Activated CD4-positive, alpha-beta T cell treated with anti-CD3 and anti-CD28 coated beads, Interleukin-2, amount 50 U/mL, for 24 hours (primary cell): ENCODE data around the gene IL22.
A peak's percentile ranks its signal among the peaks of the same experiment; 100 is the strongest.
"Not testable (repeated sequence)": the region's sequence is repeated elsewhere in the genome, so short reads cannot be mapped to it uniquely, and the experiment has no call there.

Source experiments
- DNase-seq, 2 donors: peaks; one replicate each; pipeline ENCODE4 v3.0.0-alpha.2; 2020; ENCODE audit warnings: low read depth in 1 of 2, low spot score in 1 of 2

IL22 gene

DNA sequence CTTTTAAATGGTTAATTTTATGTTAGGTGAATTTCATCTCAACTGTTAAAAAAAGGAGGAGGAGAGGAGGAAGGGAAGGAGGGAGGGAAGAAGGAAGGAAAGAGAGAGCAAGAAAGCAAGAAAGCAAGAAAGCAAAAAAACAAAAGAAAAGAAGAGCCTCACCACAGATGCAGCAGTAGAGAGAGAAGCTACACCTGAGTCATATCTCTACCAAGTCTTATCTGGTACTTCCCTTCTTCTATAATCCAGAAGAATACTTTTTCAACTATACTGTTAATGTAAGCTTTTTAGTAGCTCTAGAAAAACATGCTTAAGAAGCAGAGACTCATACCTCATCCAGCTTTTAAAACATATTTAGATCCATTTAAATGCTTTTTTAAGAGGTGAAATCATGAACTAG, 22.2 kb downstream of the IL22 start:
- no peak for DNase-seq

DNA sequence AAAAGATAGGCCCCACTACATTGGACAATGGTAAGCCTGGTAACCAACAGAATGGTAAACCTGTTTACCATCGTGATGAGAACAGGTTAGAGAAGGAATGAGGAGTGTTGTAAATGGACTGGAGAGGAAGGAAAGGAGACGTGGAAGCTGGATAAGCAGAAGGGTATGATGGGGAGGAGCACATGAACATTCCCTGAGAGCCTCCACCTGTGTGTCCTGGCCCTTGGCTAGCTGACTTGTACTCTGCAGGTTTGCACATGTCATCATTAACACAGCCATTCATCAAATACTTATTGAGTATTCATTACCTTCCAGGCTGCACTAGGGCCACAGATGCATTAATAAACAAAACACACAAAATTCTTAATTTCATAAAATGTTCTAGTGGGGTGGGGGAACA, 23.4 kb downstream of the IL22 start:
- DNase-seq = no peak

GRCh38 chr12:68227356-68227755, 26.0 kb downstream of the IL22 start:
- no peak for DNase-seq

DNA sequence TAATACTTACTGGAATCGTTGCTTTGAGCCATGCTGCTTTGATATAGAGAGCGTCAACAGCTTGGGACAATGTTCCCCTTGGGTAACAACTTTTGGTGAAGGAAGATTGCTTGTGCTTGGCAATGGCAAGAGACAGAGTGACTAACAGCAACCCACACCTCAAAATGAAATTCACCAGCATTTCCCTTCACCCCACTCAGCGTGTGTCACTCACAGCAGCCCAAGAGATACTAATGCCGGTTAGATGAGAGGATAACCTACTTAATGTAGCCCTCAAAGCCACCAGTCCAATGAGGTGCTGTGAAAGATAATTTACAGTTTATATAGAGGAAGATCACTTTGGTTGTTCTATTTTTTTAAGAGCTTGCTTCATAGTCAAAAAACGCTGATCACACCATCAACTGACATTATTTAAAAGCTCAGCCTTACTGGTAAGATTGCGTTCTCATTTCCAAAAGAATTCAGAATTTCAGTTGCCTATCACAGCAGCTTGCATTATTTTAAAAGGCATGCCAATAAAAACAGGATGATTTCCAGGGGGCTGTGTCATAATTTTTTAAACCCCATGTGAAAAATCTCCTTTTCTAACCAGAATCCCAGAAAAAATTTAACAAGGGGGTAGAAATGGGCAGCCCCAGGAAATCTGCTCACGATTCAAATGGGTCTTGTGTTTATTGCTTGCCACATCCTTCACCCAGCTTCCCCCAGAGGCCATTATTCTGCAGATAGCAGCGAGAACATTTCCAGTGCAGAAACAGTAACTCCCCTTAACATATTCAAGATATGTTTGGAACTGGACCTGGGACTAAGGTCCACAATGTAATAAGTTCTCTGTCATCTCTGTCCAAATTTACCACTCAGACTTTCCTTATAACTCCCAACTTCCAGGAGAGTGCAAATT, 27.6 kb downstream of the IL22 start, which contains the start of gene IL26:
Gene IL26 (minus strand): TSS at position 235 of the 901 bp plus-strand sequence. CDS start 54 bp downstream, at position 181.
- no peak for DNase-seq

- DNase-seq = no peak
These were observed 28.7 kb downstream of the IL22 start for GRCh38 chr12:68224613-68225285.

DNA sequence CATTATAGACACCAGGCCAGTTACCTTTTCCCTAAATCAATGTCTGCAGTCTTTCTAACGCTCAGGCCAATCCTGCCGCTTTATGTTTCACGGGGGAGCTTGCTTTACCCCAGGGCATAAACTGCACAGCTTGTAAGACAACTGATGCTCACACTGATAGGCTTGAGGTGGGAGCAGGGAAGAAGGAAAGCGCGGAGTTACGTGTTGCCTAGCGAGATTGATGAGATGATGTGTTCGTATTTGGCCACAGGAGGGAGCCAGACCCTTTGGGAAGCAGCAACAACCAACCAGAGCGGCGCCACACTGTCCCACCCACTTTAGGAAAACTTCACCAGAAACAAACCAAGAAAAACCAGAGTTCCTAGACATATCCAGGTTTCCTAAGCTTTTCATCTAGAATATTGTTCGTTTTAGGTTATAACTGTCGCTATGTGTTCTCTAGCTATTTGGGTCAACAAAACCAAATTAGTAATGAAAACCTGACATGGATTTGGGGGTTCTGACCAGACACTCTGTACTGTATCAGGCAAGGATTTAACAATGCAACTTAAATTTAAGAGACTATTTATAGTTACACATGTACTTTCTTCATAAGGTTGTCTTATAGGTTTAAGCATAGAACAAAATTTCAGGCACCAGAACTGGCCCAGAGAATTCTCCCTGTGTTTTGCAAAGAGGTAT, 30.2 kb downstream of the IL22 start:
- peak; percentile 40 to 73 for DNase-seq

DNA sequence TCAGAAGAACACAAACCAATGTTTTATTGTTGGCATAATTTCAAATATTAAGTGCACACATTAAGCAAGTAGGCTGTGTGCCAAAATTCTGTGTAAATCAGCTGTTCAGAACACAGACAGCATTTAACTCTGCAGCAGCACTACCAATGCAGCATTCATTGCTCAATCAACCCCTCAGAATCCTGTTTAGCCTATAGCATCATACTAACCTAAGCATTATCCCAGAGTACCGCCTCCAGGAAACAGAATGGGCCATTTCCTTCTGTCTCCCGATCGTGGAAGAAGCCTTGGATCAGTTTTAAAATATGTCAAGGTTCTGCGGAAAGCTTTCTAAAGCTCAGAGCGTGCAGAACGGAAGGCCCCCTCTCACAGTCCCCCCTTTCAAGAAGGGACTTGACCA, 31.1 kb downstream of the IL22 start:
- DNase-seq = no peak

GRCh38 chr12:68221497-68221896, 31.9 kb downstream of the IL22 start:
- no peak for DNase-seq

DNA sequence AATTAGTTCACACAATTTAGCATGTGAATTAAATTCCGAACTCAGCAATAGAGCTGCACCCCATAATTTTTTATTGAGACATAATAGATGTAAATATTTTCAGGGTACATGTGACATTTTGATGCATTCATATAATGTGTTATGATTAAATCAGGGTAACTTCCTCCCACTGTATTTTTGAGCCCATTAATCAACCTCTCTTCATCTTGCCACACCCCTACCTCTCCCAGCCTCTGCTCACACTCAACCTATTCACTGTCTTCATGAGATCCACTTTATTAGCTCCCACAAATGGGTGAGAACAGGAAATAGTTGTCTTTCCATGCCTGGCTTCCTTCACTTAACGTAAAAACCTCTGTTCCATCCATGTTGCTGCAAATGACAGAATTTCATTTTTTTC, 42.5 kb downstream of the IL22 start:
- no peak for DNase-seq

DNA sequence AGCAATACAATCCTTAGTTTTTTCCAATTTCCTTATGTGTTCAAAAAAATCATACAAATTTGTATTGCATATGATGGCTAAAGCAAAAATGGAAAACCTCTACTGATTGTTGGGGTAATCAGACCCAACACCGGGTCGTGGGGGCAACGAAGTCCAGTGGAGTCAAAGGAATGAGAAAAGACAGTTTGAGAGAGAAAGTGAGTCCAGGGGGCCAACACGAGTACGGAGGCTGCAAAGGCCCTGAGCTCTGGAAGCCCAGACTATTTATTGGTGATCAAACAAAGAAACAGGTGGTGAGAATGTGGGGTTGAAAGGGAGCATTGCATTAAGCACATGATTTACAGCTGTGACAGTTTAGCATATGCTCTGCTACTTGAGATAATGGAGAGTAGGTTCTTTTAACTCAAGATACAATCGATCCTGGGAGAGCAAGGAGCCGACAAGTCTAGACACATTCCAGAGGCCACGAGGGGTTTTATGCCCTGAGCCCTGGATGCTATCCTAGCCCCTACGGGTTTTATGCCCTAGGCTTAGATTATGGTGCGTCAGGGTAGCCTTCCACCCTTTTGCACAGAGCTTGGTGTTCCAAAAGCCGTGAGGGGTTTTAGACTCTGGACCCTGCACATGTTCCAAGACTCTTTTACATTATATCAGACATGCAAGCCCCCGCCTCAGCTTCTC, 44.2 kb downstream of the IL22 start:
- DNase-seq = not testable (repeated sequence)

DNA sequence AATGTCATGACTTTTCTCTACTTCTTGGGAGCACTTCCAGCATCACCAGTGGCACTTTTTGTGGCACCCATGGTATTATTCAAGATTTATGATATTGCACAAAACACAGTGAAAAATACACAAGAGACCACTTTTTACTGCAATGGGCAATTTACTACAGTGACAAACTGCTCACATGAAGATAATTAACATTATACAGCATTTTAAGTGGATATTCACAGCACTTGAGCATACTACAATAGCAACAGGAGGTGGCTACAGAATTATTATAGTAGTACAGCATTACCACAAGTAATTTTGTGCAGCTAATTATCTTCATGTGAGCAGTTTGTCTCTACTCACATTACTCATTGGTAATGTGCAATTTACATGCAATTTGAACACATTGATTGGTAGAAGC, 46.1 kb downstream of the IL22 start:
- no peak for DNase-seq

GRCh38 chr12:68206446-68206845, 47.0 kb downstream of the IL22 start:
- DNase-seq = no peak

DNA sequence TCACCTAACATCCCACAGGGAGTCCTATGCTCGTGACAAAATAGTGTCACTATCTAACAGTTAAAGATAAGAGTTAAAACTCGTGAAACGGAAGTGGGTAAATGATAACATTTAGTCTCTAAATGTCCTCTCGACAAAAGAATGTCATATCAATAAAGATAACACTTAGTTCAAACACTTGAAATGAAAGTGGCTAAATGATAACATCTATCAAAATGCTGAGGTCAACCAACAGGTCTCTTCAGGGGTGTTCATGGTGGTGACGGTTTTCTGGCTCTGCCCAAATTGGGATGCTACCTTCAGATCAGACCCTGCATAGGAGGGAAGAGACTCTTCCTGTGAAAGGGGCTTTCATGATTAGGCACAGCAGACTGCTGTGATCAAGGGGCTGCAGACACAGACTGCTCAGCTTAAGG, 49.9 kb downstream of the IL22 start:
- DNase-seq = no peak

DNA sequence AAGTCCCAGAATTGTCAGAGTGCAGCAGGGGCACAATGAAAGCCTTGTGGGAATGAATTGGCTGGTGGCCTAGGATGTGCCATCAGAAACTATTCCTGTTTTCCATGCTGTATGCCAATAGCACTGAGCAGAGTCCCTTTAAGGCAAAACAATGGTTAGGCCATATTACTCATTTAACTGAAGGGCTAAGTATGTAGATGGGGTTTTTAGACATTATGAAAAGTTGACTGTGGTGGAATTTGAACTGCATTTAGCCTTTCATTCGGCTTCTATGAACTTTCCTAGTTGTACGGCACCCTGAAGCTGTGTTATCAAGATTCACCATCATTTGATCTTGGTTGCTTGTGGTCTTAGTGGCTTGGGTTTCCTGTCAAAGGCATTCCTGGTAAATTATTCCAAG, 52.5 kb downstream of the IL22 start:
- no peak for DNase-seq

- DNase-seq = no peak
These were observed 54.3 kb downstream of the IL22 start for GRCh38 chr12:68199127-68199526.

- no peak for DNase-seq
These were observed 54.8 kb downstream of the IL22 start for GRCh38 chr12:68198507-68199086.
